GM12878 (cell line): ENCODE data around the gene KLHDC10. TPM values are rescaled to one million over a fixed set of nuclear protein-coding genes. Genes with fewer than 3 reads are reported as not detected.

ENCODE experiments used
- ATAC-seq: fragments of 200-7000 bp; cut with Tn5 transposase; 3 replicates; pipeline ENCODE4 v1.9.1; 2020; ENCODE audit warnings: mild to moderate bottlenecking, moderate library complexity
- BruUV-seq: library from RNA; stranded (reverse); fragments of 400-500 nt; replicated peaks from 2 replicates; lab custom pipeline; 2021; lab: Mats Ljungman, UMichigan
- CTCF ChIA-PET: fragments of 300-600 bp; sonication (Branson Sonifier 250); formaldehyde crosslinking; extraction: SDS; loops from one replicate; lab custom pipeline; 2021; ENCODE audit warnings: inconsistent platforms; lab: Yijun Ruan, JAX
- POLR2A ChIA-PET: fragments of 350-600 bp; formaldehyde crosslinking; extraction: SDS; loops from one replicate; lab custom pipeline; 2021; ENCODE audit warnings: inconsistent platforms; lab: Charles Lee
- RAD21 ChIA-PET: fragments of 300-600 bp; sonication (Branson Sonifier 250); formaldehyde crosslinking; loops from one replicate; lab custom pipeline; 2023; ENCODE audit warnings: antibody characterized with exemption; ENCODE audit not compliant: unreplicated experiment; lab: Charles Lee
- SMC1A ChIA-PET: fragments of 300-600 bp; sonication (Branson Sonifier 250); formaldehyde crosslinking; loops from one replicate; lab custom pipeline; 2023; ENCODE audit not compliant: unreplicated experiment, uncharacterized antibody; lab: Charles Lee
- DNase-seq: peaks from one replicate; pipeline ENCODE4 v3.0.0-alpha.2; 2011; ENCODE audit warnings: low read depth, low spot score
- FAIRE-seq: peaks from 3 replicates; lab custom pipeline; 2011; peaks lifted over from hg19 to GRCh38; lab: Jason Lieb, UNC
- H2AFZ ChIP-seq: 2 replicates; pipeline ENCODE4 v1.6.0; 2011; ENCODE audit warnings: low read depth, low read length, control low read depth; ENCODE audit not compliant: control insufficient read depth
- H3K27ac ChIP-seq: 2 replicates; pipeline ENCODE4 v1.5.1; 2011; ENCODE audit warnings: control low read depth; ENCODE audit not compliant: control insufficient read depth, insufficient read depth
- H3K27me3 ChIP-seq, 2 experiments: replicated peaks in 1 of 2; 2 replicates each; pipeline versions ENCODE4 v1.6.0 to v1.6.1; 2011; ENCODE audit warnings: low read length in 1 of 2; ENCODE audit not compliant: control insufficient read depth in 2 of 2, insufficient read depth in 2 of 2
- H3K36me3 ChIP-seq, 2 experiments: 2 replicates each; pipeline ENCODE4 v1.5.1; 2011; ENCODE audit warnings: low read length in 1 of 2; ENCODE audit not compliant: control insufficient read depth in 2 of 2, insufficient read depth in 2 of 2
- H3K4me1 ChIP-seq: 2 replicates; pipeline ENCODE4 v1.6.1; 2011; ENCODE audit warnings: mild to moderate bottlenecking, low read length, moderate library complexity, mixed read lengths; ENCODE audit not compliant: control insufficient read depth, insufficient read depth
- H3K4me2 ChIP-seq: 2 replicates; pipeline ENCODE4 v1.6.0; 2011; ENCODE audit warnings: control low read depth; ENCODE audit not compliant: control insufficient read depth, insufficient read depth
- H3K4me3 ChIP-seq: fragments of 200-600 bp; sonication (generic); 2 replicates; pipeline ENCODE4 v1.5.1; 2016
- H3K79me2 ChIP-seq: 2 replicates; pipeline ENCODE4 v1.6.0; 2011; ENCODE audit warnings: low read length; ENCODE audit not compliant: control insufficient read depth, insufficient read depth
- H3K9ac ChIP-seq: 2 replicates; pipeline ENCODE4 v1.8.0; 2011; ENCODE audit warnings: low read length, control low read depth, mixed read lengths; ENCODE audit not compliant: control insufficient read depth, insufficient read depth
- H3K9me3 ChIP-seq: replicated peaks from 3 replicates; pipeline ENCODE4 v1.5.1; 2011; ENCODE audit warnings: mild to moderate bottlenecking, low read length; ENCODE audit not compliant: control insufficient read depth, insufficient read depth
- H4K20me1 ChIP-seq: 2 replicates; pipeline ENCODE4 v1.6.0; 2011; ENCODE audit not compliant: control insufficient read depth, insufficient read depth
- CBX3 ChIP-seq: fragments of 200-600 bp; sonication (generic); IDR thresholded peaks from 2 replicates; pipeline ENCODE4 v1.6.1; 2016; ENCODE audit warnings: low read depth, borderline replicate concordance
- CEBPB ChIP-seq, 2 experiments: fragments of 150-350 bp in 1 of 2; IDR thresholded peaks; 2 replicates each; pipeline ENCODE4 v1.6.1; 2012 to 2014; ENCODE audit warnings: low read depth in 2 of 2, low read length in 2 of 2, borderline replicate concordance in 1 of 2, inconsistent platforms in 1 of 2
- ESRRA ChIP-seq: IDR thresholded peaks from 2 replicates; pipeline ENCODE4 v1.6.1; 2012; ENCODE audit warnings: mild to moderate bottlenecking, low read length, improper control_type of control experiment
- KLF5 ChIP-seq: fragments of 450-650 bp; IDR thresholded peaks from 2 replicates; pipeline ENCODE4 v1.6.1; 2014; ENCODE audit warnings: mild to moderate bottlenecking; ENCODE audit not compliant: partially characterized antibody
- MYB ChIP-seq: fragments of 150-350 bp; IDR thresholded peaks from 2 replicates; pipeline ENCODE4 v1.6.1; 2014; ENCODE audit warnings: mild to moderate bottlenecking, low read depth, low read length, borderline replicate concordance
- NFIC ChIP-seq: IDR thresholded peaks from 2 replicates; pipeline ENCODE4 v1.6.1; 2012; ENCODE audit warnings: low read depth, mild to moderate bottlenecking, inconsistent platforms, low read length, moderate library complexity
- NR2C1 ChIP-seq: fragments of 450-650 bp; IDR thresholded peaks from 2 replicates; pipeline ENCODE4 v1.6.1; 2017; ENCODE audit warnings: antibody characterized with exemption, mild to moderate bottlenecking, moderate library complexity
- NRF1 ChIP-seq: conservative IDR thresholded peaks from 2 replicates; pipeline ENCODE4 v1.6.1; 2011; ENCODE audit warnings: mild to moderate bottlenecking, low read depth, low read length, improper control_type of control experiment
- POLR2AphosphoS2 ChIP-seq: IDR thresholded peaks from 2 replicates; pipeline ENCODE4 v1.6.1; 2011; ENCODE audit warnings: low read depth, mild to moderate bottlenecking, low read length, improper control_type of control experiment, moderate library complexity
- SMAD1 ChIP-seq: fragments of 450-650 bp; IDR thresholded peaks from 2 replicates; pipeline ENCODE4 v1.6.1; 2018; ENCODE audit warnings: mild to moderate bottlenecking, low read depth; ENCODE audit not compliant: partially characterized antibody
- TARDBP ChIP-seq: IDR thresholded peaks from 2 replicates; pipeline ENCODE4 v1.6.1; 2016; ENCODE audit warnings: borderline replicate concordance
- ZNF274 ChIP-seq: IDR thresholded peaks from one replicate; pipeline ENCODE4 v1.8.0; 2011; ENCODE audit not compliant: insufficient read length, insufficient read depth
- WGBS: methylation state at CpG from one replicate; pipeline ENCODE4 v1.1.6; 2016; ENCODE audit warnings: low lambda C conversion rate; ENCODE audit not compliant: insufficient replicate concordance, insufficient coverage; ENCODE audit errors: missing lambda C conversion rate; 5-methylcytosine and 5-hydroxymethylcytosine counted together
- in situ Hi-C: fragments of 300-500 bp; cut with MboI; formaldehyde crosslinking; loops from 9 replicates; pipeline ENCODE4 v1.14.3; 2018; ENCODE audit warnings: mixed read lengths
- intact Hi-C: fragments of 100-400 bp; cut with micrococcal nuclease; formaldehyde crosslinking; loops from one replicate; pipeline ENCODE4 v1.14.2; 2022; ENCODE audit not compliant: unreplicated experiment
- polyA plus RNA-seq, 11 experiments: library from polyadenylated mRNA; depleted of rRNA in 4 of 11; unstranded in 6 of 11; stranded (reverse) in 5 of 11; fragments of >200 nt; fragmentation: Nextera tagmentation in 4 of 11; fragmentation: Illumina TruSeq in 1 of 11; extraction: Ambion mirVana in 4 of 11; extraction: Trizol in 1 of 11; gene quantifications; 1 replicate in 1 of 11; 2 replicates in 10 of 11; pipeline versions ENCODE4 v1.2.1 to v1.2.3, GENCODE V29; 2011 to 2016; ENCODE audit warnings: inconsistent platforms in 2 of 11, missing spikeins in 2 of 11, low read depth in 1 of 11
- total RNA-seq, 4 experiments: library from RNA; depleted of rRNA in 3 of 4; stranded (reverse); fragments of >200 nt in 3 of 4; fragmentation: Illumina TruSeq in 1 of 4; extraction: Trizol in 1 of 4; gene quantifications; 2 replicates each; pipeline versions ENCODE4 v1.2.1 to v1.2.3, GENCODE V29; 2013 to 2021
- TF ChIP-seq, protein P1 (sequence below): IDR thresholded peaks from 2 replicates; pipeline ENCODE4 v1.6.1; 2012; ENCODE audit warnings: mild to moderate bottlenecking, low read depth, low read length
- TF ChIP-seq, protein P2 (sequence below): IDR thresholded peaks from 2 replicates; pipeline ENCODE4 v1.6.1; 2011; ENCODE audit warnings: borderline replicate concordance, low read depth, mild to moderate bottlenecking, moderate library complexity, low read length; ENCODE audit not compliant: insufficient read depth, poor library complexity, severe bottlenecking

Gene KLHDC10
- total and polyA plus RNA-seq, 10 of the 15 experiments (the other 5 are each of a cell fraction or from before 2014, with no cell fraction given) = 2.9 to 20.6 (median 9.4) TPM

DNA sequence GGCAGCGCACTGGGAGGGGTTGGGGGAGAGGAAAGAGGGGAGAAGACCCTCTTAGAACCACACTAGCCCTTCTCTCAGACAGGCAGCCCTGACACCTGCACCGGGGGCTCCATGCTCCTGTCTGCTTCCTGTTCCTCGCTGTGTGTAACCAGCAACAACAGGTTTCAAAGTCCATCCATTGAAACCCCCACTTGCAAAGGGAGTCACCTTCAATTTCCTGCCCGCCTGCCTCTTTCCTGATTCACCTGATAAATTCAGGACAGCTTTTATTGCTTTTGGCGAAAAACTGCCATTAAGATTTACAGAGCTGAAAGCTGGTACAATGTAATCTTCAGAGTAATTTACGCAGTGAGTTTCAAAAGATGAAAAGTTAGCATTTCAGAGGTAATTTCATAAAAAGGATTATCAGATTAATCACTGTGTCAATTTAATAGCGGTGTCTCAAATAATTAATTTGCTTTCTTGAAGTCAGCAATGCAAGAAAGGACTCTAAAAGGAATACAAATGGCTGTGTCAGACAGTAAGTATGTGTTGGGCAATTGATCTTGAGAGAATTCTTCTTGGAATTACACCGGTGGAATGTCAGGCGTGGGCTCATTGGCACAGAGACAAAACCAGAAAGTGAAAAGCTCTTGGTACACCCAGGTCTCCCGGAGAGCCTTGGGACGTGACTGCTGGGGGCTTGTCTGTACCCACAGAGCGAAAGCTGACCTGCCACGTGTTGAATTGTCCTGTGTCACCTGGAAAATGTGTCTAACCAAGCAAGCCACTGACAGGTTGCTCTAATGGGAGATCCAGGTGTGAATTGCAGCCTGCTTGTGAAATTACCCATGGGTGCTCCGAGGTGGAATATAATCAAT is 74.2 kb downstream of the KLHDC10 start:
- H3K4me1 ChIP-seq = peaks cover 32% of the 10 kb centered on the region
- DNase-seq (no peak), FAIRE-seq (no peak), ATAC-seq (no peak)
- 69% methylated on average over 14 of the region's 14 CpGs for WGBS
- ChIA-PET SMC1A (interaction anchor here (0.6 kb wide), 1 partner anchor 1461 kb away, joined by 3 read pairs; no protein-coding TSS in a partner anchor), RAD21 (no interaction called here), CTCF (no interaction called here), POLR2A (no interaction called here)
- TF ChIP-seq ESRRA (no peak), TARDBP (no peak), NRF1 (no peak), MYB (no peak), NR2C1 (no peak), ZNF274 (no peak), NFIC (no peak), POLR2AphosphoS2 (no peak), KLF5 (no peak), CEBPB (IDR thresholded peaks at IDR 0.05; ENCODE audit: borderline replicate concordance in 1 of 2, low read depth in 2 of 2, low read length in 2 of 2) (no peak), CBX3 (no peak), SMAD1 (no peak)
- TF ChIP-seq, protein P1, sequence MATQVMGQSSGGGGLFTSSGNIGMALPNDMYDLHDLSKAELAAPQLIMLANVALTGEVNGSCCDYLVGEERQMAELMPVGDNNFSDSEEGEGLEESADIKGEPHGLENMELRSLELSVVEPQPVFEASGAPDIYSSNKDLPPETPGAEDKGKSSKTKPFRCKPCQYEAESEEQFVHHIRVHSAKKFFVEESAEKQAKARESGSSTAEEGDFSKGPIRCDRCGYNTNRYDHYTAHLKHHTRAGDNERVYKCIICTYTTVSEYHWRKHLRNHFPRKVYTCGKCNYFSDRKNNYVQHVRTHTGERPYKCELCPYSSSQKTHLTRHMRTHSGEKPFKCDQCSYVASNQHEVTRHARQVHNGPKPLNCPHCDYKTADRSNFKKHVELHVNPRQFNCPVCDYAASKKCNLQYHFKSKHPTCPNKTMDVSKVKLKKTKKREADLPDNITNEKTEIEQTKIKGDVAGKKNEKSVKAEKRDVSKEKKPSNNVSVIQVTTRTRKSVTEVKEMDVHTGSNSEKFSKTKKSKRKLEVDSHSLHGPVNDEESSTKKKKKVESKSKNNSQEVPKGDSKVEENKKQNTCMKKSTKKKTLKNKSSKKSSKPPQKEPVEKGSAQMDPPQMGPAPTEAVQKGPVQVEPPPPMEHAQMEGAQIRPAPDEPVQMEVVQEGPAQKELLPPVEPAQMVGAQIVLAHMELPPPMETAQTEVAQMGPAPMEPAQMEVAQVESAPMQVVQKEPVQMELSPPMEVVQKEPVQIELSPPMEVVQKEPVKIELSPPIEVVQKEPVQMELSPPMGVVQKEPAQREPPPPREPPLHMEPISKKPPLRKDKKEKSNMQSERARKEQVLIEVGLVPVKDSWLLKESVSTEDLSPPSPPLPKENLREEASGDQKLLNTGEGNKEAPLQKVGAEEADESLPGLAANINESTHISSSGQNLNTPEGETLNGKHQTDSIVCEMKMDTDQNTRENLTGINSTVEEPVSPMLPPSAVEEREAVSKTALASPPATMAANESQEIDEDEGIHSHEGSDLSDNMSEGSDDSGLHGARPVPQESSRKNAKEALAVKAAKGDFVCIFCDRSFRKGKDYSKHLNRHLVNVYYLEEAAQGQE = no peak
- TF ChIP-seq, protein P2, sequence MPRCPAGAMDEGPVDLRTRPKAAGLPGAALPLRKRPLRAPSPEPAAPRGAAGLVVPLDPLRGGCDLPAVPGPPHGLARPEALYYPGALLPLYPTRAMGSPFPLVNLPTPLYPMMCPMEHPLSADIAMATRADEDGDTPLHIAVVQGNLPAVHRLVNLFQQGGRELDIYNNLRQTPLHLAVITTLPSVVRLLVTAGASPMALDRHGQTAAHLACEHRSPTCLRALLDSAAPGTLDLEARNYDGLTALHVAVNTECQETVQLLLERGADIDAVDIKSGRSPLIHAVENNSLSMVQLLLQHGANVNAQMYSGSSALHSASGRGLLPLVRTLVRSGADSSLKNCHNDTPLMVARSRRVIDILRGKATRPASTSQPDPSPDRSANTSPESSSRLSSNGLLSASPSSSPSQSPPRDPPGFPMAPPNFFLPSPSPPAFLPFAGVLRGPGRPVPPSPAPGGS = no peak
- no peak overlapping the region for H2AFZ ChIP-seq
- H3K79me2 ChIP-seq = no peaks in the 10 kb centered on the region
- H3K9me3 ChIP-seq = no peaks in the 10 kb centered on the region
- H3K4me2 ChIP-seq = no peak overlapping the region
- H3K27ac ChIP-seq = no peak overlapping the region
- no peaks in the 10 kb centered on the region for H3K27me3 ChIP-seq
- no peaks in the 10 kb centered on the region for H3K36me3 ChIP-seq
- no peaks in the 10 kb centered on the region for H4K20me1 ChIP-seq
- H3K9ac ChIP-seq = no peak overlapping the region
- in situ Hi-C loops (no loop called here), intact Hi-C loops (no loop called here)
- no TSS peak for BruUV-seq
- H3K4me3 ChIP-seq = no peak overlapping the region
